HL-60/S4 treated with retinoic acid at 250 ng/mL for 4 days and 3 days (cell line): ENCODE results near the gene OR11H1.
"Not testable (repeated sequence)": the region's sequence is repeated elsewhere in the genome, so short reads cannot be mapped to it uniquely, and the experiment has no call there.

ENCODE experiments used
- in situ Hi-C: fragments of 300-500 bp; cut with MboI; formaldehyde crosslinking; loops from 2 replicates; pipeline ENCODE4 v1.7.0; 2022; ENCODE audit warnings: low sequenced_read_pairs

The OR11H1 gene, protein sequence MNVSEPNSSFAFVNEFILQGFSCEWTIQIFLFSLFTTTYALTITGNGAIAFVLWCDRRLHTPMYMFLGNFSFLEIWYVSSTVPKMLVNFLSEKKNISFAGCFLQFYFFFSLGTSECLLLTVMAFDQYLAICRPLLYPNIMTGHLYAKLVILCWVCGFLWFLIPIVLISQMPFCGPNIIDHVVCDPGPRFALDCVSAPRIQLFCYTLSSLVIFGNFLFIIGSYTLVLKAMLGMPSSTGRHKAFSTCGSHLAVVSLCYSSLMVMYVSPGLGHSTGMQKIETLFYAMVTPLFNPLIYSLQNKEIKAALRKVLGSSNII

DNA sequence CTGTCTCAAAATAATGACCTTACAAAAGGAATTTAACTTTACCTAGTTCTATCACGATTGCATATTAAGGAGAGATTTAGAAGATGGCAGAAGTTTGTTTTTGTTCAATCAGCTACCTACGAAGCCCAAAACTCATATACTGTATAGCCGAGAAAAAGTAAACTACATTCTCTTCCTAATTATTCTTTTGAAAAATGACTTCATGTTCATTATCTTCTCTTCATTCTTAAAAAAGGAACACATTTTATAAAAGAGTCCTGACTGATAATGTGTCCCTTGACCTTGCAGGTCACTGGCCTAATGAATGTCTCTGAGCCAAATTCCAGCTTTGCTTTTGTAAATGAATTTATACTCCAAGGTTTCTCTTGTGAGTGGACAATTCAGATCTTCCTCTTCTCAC, at the start of gene OR11H1:
Gene OR11H1 (plus strand): TSS at position 301 of the 400 bp plus-strand sequence. CDS start 0 bp downstream, at position 301.
- in situ Hi-C loops: not testable (repeated sequence)

DNA sequence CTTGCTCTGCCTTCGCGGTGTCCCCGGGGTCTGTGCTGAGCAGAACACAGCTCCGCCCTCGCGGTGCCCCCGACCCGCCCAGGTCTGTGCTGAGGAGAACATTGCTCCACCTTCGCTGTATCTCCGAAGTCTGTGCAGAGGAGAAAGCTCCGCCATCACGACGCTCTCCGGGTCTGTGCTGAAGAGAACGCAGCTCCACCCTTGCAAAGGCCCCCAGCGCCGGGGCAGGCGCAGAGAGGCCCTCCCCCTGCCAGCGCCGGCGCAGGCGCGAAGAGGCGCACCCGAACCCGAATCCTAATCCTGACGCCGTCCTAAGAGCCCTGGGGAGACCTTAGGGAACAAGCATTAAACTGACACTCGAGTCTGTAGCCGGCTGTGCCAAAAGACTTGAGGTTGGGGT, 18.0 kb upstream of the OR11H1 start:
- in situ Hi-C loops: not testable (repeated sequence)

DNA sequence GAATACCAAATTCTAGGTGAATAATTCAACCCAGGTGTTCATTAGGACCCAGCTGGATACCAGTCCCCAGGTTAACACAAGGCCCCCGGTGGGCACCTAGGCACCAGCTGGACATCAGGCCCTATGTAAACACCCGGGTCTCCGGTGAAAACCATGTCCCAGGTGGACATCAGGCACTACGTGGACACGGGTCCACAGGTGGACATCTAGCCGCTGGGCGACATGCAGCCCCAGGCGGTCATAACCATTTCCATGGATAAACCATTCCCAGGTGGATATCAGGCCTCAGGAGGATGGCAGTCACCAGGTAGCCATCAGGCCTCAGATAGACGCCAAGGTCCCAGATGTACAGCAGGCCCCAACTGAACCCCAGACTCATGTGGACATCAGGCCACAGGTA, 12.1 kb upstream of the OR11H1 start:
- in situ Hi-C loops: not testable (repeated sequence)

DNA sequence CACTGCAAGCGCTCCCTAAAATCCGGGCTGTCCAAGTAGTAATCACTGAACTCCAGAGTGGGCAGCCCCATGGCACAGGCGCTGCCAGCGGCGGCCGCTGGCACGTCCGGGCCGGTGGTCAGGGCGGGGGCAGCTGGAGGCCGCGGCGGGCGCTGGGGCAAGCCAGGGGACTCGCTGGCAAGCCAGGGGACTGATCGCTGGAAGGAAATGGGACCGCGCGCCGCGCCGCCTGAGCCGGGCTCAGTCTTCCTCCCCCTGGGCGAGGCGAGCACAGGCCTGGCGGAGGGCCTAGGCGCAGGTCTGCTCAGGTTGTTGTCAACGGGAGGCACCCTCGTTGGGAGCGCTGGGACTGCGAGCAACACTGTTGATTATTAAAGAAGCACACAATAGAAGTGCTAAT, 25.8 kb downstream of the OR11H1 start:
- in situ Hi-C loops: not testable (repeated sequence)

DNA sequence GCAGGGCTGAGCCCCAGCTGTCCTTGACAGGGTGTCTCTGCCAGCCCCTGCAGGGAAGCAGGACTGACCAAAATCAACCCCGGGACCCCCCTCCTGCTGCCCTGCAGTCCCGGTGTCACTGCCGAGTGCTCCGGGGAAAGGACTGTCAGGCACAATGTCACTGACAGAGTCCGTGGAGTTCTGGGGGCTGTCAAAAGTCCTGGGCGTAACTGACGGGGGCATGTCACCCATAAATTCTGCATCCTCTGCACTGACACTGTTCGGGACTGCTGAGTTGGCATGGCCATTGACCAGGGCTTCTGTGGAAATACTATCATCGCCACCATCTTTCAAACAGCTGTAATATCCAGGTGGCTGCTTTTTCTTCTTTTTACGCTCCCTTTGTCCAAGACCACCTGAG, 35.5 kb downstream of the OR11H1 start:
- in situ Hi-C loops: not testable (repeated sequence)

DNA sequence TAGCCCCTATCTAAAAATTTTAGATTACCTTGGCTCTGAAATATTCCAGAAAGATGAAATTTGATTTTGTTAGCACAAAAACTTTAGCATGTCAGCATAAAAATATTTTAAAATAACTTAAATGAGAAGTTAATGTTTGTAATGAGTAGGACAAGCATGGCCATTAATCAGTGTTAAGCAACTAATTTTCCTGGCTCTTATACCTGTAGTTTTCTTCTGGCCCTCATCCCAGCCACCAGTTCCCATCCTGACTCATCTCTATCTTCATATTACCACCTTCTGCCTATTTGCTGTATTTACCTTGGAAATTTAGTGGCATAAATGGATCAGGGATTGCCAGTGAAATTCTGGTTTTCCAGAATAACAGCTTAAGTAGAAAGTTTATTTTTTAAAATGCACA, 37.1 kb downstream of the OR11H1 start:
- in situ Hi-C loops: not testable (repeated sequence)
